GM12878 (cell line): ENCODE results near the gene HIC1.

Experiments used
- CBFB ChIP-seq: IDR thresholded peaks from 2 replicates; pipeline ENCODE4 v1.6.1; 2016; ENCODE audit warnings: antibody characterized with exemption, low read depth
- CBX3 ChIP-seq: fragments of 200-600 bp; sonication (generic); IDR thresholded peaks from 2 replicates; pipeline ENCODE4 v1.6.1; 2016; ENCODE audit warnings: low read depth, borderline replicate concordance
- CHD1 ChIP-seq: IDR thresholded peaks from 2 replicates; pipeline ENCODE4 v1.6.1; 2012; ENCODE audit warnings: low read depth, low read length, improper control_type of control experiment
- FOXM1 ChIP-seq: IDR thresholded peaks from 2 replicates; pipeline ENCODE4 v1.6.1; 2012; ENCODE audit warnings: low read depth, mild to moderate bottlenecking, inconsistent platforms, low read length, moderate library complexity
- NR2F1 ChIP-seq: fragments of 450-650 bp; conservative IDR thresholded peaks from 2 replicates; pipeline ENCODE4 v1.6.1; 2017; ENCODE audit warnings: mild to moderate bottlenecking
- POLR2A ChIP-seq: IDR thresholded peaks from 2 replicates; pipeline ENCODE4 v1.6.1; 2011; ENCODE audit warnings: low read depth, mild to moderate bottlenecking, low read length
- SMC3 ChIP-seq: IDR thresholded peaks from 2 replicates; pipeline ENCODE4 v1.6.1; 2011; ENCODE audit warnings: low read length, improper control_type of control experiment, borderline replicate concordance
- TF ChIP-seq, protein P1 (sequence below): IDR thresholded peaks from 2 replicates; pipeline ENCODE4 v1.6.1; 2012; ENCODE audit warnings: improper control_type of control experiment, low read depth, low read length; ENCODE audit not compliant: insufficient replicate concordance
- TF ChIP-seq, protein P2 (sequence below): IDR thresholded peaks from 2 replicates; pipeline ENCODE4 v1.6.1; 2011; ENCODE audit warnings: borderline replicate concordance, low read depth, mild to moderate bottlenecking, moderate library complexity, low read length; ENCODE audit not compliant: insufficient read depth, poor library complexity, severe bottlenecking

DNA sequence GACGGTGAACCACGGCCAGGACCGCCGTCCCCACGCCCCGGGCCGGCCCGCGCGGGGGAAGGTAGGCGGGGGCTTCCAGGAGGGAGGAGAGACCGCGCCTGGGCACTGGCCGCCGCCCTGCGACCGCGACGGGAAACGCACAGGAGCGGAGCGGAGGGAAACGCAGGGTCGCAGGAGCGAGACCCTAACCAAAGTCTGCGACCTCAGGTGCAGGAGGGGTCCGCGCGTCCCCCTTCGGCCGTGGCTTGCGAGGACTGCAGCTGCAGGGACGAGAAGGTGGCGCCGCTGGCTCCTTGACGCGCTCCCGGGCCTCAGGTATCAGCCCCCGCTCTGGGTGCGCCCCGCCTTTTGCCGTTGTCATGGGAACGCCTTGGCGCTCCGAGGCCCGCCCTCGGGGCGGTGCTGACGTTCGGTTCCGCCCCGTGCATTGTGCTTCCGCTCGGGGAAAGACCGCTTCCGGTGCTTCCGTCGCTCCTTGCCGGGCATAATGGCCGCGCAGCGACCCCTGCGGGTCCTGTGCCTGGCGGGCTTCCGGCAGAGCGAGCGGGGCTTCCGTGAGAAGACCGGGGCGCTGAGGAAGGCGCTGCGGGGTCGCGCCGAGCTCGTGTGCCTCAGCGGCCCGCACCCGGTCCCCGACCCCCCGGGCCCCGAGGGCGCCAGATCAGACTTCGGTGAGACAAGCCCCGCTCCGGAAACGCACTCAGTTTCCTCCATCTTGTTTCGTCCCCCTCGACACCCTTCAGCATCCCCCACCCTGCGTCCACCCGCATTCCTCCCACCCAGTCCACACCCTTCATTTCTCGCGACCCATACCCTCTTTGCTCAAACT, 13.1 kb upstream of the HIC1 start, which contains the start of gene OVCA2:
- peak; percentile 67 for TF ChIP-seq NR2F1
- TF ChIP-seq POLR2A: peak; percentile 90
- no peak for TF ChIP-seq CBX3
- 0 out of 2 replicates have a peak, but pooled peaks have one; percentile 36 for TF ChIP-seq CBFB
- TF ChIP-seq, protein P1, sequence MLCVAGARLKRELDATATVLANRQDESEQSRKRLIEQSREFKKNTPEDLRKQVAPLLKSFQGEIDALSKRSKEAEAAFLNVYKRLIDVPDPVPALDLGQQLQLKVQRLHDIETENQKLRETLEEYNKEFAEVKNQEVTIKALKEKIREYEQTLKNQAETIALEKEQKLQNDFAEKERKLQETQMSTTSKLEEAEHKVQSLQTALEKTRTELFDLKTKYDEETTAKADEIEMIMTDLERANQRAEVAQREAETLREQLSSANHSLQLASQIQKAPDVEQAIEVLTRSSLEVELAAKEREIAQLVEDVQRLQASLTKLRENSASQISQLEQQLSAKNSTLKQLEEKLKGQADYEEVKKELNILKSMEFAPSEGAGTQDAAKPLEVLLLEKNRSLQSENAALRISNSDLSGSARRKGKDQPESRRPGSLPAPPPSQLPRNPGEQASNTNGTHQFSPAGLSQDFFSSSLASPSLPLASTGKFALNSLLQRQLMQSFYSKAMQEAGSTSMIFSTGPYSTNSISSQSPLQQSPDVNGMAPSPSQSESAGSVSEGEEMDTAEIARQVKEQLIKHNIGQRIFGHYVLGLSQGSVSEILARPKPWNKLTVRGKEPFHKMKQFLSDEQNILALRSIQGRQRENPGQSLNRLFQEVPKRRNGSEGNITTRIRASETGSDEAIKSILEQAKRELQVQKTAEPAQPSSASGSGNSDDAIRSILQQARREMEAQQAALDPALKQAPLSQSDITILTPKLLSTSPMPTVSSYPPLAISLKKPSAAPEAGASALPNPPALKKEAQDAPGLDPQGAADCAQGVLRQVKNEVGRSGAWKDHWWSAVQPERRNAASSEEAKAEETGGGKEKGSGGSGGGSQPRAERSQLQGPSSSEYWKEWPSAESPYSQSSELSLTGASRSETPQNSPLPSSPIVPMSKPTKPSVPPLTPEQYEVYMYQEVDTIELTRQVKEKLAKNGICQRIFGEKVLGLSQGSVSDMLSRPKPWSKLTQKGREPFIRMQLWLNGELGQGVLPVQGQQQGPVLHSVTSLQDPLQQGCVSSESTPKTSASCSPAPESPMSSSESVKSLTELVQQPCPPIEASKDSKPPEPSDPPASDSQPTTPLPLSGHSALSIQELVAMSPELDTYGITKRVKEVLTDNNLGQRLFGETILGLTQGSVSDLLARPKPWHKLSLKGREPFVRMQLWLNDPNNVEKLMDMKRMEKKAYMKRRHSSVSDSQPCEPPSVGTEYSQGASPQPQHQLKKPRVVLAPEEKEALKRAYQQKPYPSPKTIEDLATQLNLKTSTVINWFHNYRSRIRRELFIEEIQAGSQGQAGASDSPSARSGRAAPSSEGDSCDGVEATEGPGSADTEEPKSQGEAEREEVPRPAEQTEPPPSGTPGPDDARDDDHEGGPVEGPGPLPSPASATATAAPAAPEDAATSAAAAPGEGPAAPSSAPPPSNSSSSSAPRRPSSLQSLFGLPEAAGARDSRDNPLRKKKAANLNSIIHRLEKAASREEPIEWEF: no peak
- TF ChIP-seq, protein P2, sequence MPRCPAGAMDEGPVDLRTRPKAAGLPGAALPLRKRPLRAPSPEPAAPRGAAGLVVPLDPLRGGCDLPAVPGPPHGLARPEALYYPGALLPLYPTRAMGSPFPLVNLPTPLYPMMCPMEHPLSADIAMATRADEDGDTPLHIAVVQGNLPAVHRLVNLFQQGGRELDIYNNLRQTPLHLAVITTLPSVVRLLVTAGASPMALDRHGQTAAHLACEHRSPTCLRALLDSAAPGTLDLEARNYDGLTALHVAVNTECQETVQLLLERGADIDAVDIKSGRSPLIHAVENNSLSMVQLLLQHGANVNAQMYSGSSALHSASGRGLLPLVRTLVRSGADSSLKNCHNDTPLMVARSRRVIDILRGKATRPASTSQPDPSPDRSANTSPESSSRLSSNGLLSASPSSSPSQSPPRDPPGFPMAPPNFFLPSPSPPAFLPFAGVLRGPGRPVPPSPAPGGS: peak; percentile 88
- no peak for TF ChIP-seq FOXM1
- no peak for TF ChIP-seq CHD1
- peak; percentile 28; the same call in 1 of the 2 replicates for TF ChIP-seq SMC3
